Kidney (tissue), 14 donors: ENCODE data around the gene KCNMB4. TPM values are rescaled to one million over a fixed set of nuclear protein-coding genes. Genes with fewer than 3 reads are reported as not detected.

ENCODE experiments used
- DNase-seq, 5 donors: peaks; one replicate each; pipeline ENCODE4 v3.0.0-alpha.2; 2013 to 2020
- FAIRE-seq: peaks from 2 replicates; lab custom pipeline; 2012; peaks lifted over from hg19 to GRCh38; lab: Jason Lieb, UNC
- H3K27ac ChIP-seq, 2 donors: one replicate each; pipeline ENCODE4 v1.7.0; 2013; ENCODE audit warnings: low read depth in 2 of 2, low read length in 2 of 2, inconsistent platforms in 1 of 2
- H3K27me3 ChIP-seq: one replicate; pipeline ENCODE4 v1.7.1; 2013; ENCODE audit warnings: low read length, inconsistent platforms; ENCODE audit not compliant: control insufficient read depth, insufficient read depth
- H3K36me3 ChIP-seq, 3 donors: one replicate each; pipeline versions ENCODE4 v1.7.0 to v1.7.1; 2013; ENCODE audit warnings: low read length in 3 of 3, control low read depth in 1 of 3, inconsistent platforms in 1 of 3; ENCODE audit not compliant: insufficient read depth in 3 of 3, control insufficient read depth in 2 of 3
- H3K4me1 ChIP-seq, 3 donors: one replicate each; pipeline versions ENCODE4 v1.7.0 to v1.7.1; 2013; ENCODE audit warnings: low read length in 3 of 3, inconsistent platforms in 1 of 3, low read depth in 1 of 3; ENCODE audit not compliant: control insufficient read depth in 2 of 3, insufficient read depth in 2 of 3
- H3K4me3 ChIP-seq, 3 donors: one replicate each; pipeline versions ENCODE4 v1.7.0 to v1.8.1; 2013; ENCODE audit warnings: low read length in 3 of 3, control low read depth in 1 of 3, inconsistent platforms in 1 of 3
- H3K9ac ChIP-seq, 3 donors: one replicate each; pipeline versions ENCODE4 v1.7.0 to v1.7.1; 2013; ENCODE audit warnings: low read length in 3 of 3, control low read depth in 1 of 3, inconsistent platforms in 1 of 3
- H3K9me3 ChIP-seq, 3 donors: one replicate each; pipeline versions ENCODE4 v1.7.0 to v1.7.1; 2013; ENCODE audit warnings: low read length in 3 of 3, control low read depth in 1 of 3, inconsistent platforms in 1 of 3; ENCODE audit not compliant: control insufficient read depth in 2 of 3, insufficient read depth in 1 of 3
- intact Hi-C: fragments of 100-400 bp; cut with DNase I; formaldehyde crosslinking; loops from one replicate; pipeline ENCODE4 v1.11.1; 2022
- polyA plus RNA-seq: library from polyadenylated mRNA; stranded (reverse); fragments of 350-450 nt; fragmentation: Illumina TruSeq; extraction: RNeasy Lipid Tissue Mini Kit (QIAGEN cat#74804); gene quantifications from one replicate; pipeline ENCODE4 v1.2.3, GENCODE V29; 2014; ENCODE audit warnings: low read depth, low replicate concordance; ENCODE audit not compliant: insufficient read depth
- total RNA-seq: library from RNA; stranded (reverse); fragmentation: NEBNext Ultra II Directional; extraction: Animal tissue kit (Norgen Biotek cat#: 25700); gene quantifications from one replicate; pipeline ENCODE4 v1.2.1, GENCODE V29; 2021
- TF ChIP-seq, protein P1 (sequence below): IDR thresholded peaks from 3 replicates; pipeline ENCODE4 v1.5.1; 2012; ENCODE audit warnings: mild to moderate bottlenecking, moderate library complexity, borderline replicate concordance; ENCODE audit not compliant: insufficient read depth; ENCODE audit errors: extremely low read depth
- donor health status: control.
- donor health status: control.
- donor health status: control.
- donor health status: control.
- donor health status: control.
- donor health status: DM: yes; HTN: yes; CAD: no.
- donor health status: Normal renal cell carcinoma (clear cell type).

The KCNMB4 gene
- total and polyA plus RNA-seq, 2 donors from 2014 or later, result 3.9 to 5.6 TPM

DNA sequence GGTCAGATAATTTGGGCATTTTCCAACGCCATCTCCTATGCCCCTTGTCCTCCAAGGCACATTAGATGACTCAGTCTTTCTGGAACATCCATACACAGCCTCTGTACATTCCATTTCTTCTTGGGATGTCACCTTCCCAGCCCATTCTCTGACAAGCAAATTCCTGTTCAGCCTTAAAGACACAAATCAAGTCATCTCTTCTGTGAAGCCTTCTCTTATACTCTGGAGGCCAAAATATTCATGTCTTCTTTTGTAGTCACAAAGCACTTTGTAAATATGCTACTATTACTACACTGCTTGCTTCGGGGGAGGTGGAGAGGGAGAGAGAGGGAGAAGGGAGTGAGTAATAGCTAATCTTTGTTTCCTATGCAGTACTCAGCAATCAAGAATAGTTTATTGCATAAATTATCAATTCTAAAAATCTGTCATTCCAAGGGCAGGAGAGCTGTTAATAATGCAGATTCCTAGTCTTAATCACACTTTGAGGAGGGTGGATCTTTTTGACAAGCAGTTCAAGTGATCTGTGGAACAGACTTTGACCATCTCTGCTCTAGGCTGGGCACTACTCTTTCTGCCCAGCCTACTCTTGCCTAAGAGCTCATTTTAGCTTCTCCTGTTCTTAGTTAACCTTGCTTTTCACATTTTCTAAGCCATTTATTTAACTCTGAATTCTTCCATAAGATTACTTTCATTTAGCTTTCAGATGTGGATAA, 27.9 kb downstream of the KCNMB4 start:
- H3K36me3 ChIP-seq, result no peaks in the 10 kb centered on the region
- FAIRE-seq (no peak), DNase-seq (no peak)
- H3K27ac ChIP-seq, result no peak overlapping the region
- no peaks in the 10 kb centered on the region for H3K27me3 ChIP-seq
- no peaks in the 10 kb centered on the region for H3K9me3 ChIP-seq
- H3K9ac ChIP-seq, result no peak overlapping the region
- no peak overlapping the region for H3K4me3 ChIP-seq
- TF ChIP-seq, protein P1, sequence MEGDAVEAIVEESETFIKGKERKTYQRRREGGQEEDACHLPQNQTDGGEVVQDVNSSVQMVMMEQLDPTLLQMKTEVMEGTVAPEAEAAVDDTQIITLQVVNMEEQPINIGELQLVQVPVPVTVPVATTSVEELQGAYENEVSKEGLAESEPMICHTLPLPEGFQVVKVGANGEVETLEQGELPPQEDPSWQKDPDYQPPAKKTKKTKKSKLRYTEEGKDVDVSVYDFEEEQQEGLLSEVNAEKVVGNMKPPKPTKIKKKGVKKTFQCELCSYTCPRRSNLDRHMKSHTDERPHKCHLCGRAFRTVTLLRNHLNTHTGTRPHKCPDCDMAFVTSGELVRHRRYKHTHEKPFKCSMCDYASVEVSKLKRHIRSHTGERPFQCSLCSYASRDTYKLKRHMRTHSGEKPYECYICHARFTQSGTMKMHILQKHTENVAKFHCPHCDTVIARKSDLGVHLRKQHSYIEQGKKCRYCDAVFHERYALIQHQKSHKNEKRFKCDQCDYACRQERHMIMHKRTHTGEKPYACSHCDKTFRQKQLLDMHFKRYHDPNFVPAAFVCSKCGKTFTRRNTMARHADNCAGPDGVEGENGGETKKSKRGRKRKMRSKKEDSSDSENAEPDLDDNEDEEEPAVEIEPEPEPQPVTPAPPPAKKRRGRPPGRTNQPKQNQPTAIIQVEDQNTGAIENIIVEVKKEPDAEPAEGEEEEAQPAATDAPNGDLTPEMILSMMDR, result no peak
- H3K4me1 ChIP-seq, result no peaks in the 10 kb centered on the region
- intact Hi-C loops, result no loop called here

DNA sequence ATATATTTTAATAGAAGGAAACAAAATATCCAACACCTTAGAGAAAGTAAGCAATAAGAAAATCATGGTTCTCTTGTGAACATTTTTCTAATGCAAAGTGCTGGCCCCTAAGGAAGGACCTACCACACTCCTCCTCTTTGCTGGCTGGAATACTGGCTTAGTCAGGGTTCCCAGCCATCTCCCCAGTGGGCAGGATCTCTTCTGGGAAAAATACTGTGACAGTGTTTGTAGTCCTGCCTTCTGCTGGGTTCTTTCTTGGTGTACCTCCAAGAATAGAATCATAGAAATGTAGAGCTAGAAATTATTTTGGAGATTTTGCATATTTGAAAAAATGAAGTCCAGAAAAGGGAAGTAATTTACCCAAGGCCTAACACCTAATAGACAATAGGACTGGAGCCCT, 31.9 kb downstream of the KCNMB4 start:
- Histone ChIP-seq H3K9ac (no peak overlapping the region), H3K27me3 (no peaks in the 10 kb centered on the region), H3K4me3 (no peak overlapping the region), H3K36me3 (no peaks in the 10 kb centered on the region), H3K4me1 (no peaks in the 10 kb centered on the region), H3K9me3 (no peaks in the 10 kb centered on the region), H3K27ac (no peak overlapping the region)
- FAIRE-seq (no peak), DNase-seq (no peak)
- intact Hi-C loops, result no loop called here
- TF ChIP-seq, protein P1, result no peak

DNA sequence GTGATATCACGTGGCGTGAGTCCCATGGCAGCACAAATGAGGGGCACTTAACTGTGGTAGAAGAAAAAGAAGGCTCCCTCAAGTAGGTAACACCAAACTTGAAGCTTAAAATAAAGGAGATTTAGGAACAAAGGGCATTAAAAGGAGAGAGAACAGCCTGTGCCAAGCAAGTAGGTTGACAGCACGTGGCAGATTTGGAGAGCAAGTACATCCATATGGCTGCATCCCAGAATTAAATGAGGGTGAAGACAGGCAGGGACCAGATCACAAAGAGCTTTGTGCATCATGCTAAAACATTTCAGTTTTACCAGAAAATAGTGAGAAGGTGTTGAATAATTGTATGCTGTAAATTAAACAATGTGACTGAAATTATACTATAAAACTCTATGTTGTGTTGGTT, 32.8 kb downstream of the KCNMB4 start:
- Histone ChIP-seq H3K27me3 (no peaks in the 10 kb centered on the region), H3K9me3 (no peaks in the 10 kb centered on the region), H3K9ac (no peak overlapping the region), H3K27ac (no peak overlapping the region), H3K36me3 (no peaks in the 10 kb centered on the region), H3K4me3 (no peak overlapping the region), H3K4me1 (no peaks in the 10 kb centered on the region)
- FAIRE-seq, result no peak
- TF ChIP-seq, protein P1, result no peak
- intact Hi-C loops, result no loop called here
- DNase-seq, result no peak
